Prostate gland (tissue), 2 donors: ENCODE measurements around the gene RAI2. TPM values are rescaled to one million over a fixed set of nuclear protein-coding genes. Genes with fewer than 3 reads are reported as not detected.

Experiments used
- DNase-seq: peaks from one replicate; pipeline ENCODE4 v3.0.0-alpha.2; 2019; ENCODE audit warnings: low spot score
- H3K27ac ChIP-seq, 2 donors: fragments of 200-600 bp; sonication (generic); 2 replicates each; pipeline ENCODE4 v1.5.1; 2017 to 2019
- H3K27me3 ChIP-seq: fragments of 200-600 bp; sonication (generic); replicated peaks from 2 replicates; pipeline ENCODE4 v1.5.1; 2019; ENCODE audit not compliant: insufficient read depth
- H3K36me3 ChIP-seq, 2 donors: fragments of 200-600 bp; sonication (generic); 1 replicate in 1 of 2; 2 replicates in 1 of 2; pipeline versions ENCODE4 v1.5.1 to v1.8.1; 2017 to 2019
- H3K4me1 ChIP-seq: fragments of 200-600 bp; sonication (generic); replicated peaks from 2 replicates; pipeline ENCODE4 v1.5.1; 2019
- H3K4me3 ChIP-seq, 2 donors: fragments of 200-600 bp; sonication (generic); 2 replicates each; pipeline ENCODE4 v1.5.1; 2017 to 2019
- H3K9me3 ChIP-seq: fragments of 200-600 bp; sonication (generic); 2 replicates; pipeline ENCODE4 v1.5.1; 2017
- CTCF ChIP-seq, 4 experiments: fragments of 200-600 bp in 2 of 4; fragments of 450-650 bp in 2 of 4; sonication (generic) in 2 of 4; IDR thresholded peaks; 1 replicate in 3 of 4; 2 replicates in 1 of 4; pipeline ENCODE4 v1.5.1; 2016 to 2019; ENCODE audit warnings: antibody characterized with exemption in 4 of 4, mild to moderate bottlenecking in 2 of 4, moderate library complexity in 2 of 4
- POLR2A ChIP-seq: fragments of 450-650 bp; IDR thresholded peaks from one replicate; pipeline ENCODE4 v1.6.1; 2016; ENCODE audit warnings: antibody characterized with exemption, mild to moderate bottlenecking
- POLR2AphosphoS5 ChIP-seq: sonication (generic); formaldehyde crosslinking; IDR thresholded peaks from one replicate; pipeline ENCODE4 v1.6.1; 2017; ENCODE audit warnings: antibody characterized with exemption
- WGBS: methylation state at CpG from one replicate; pipeline ENCODE4 v1.1.5; 2018; 5-methylcytosine and 5-hydroxymethylcytosine counted together
- intact Hi-C: fragments of 100-400 bp; cut with DNase I; formaldehyde crosslinking; loops from one replicate; pipeline ENCODE4 v1.14.2; 2022
- total RNA-seq, 2 donors: library from RNA; depleted of rRNA; stranded (reverse); fragments of >200 nt; gene quantifications; one replicate each; pipeline ENCODE4 v1.1.0, GENCODE V29; 2016

Gene RAI2
- total RNA-seq, 2 donors from 2014 or later = 11.5 to 19.1 TPM

- WGBS = 0% methylated on average over 2 of the region's 2 CpGs
- no peaks in the 10 kb centered on the region for H3K4me1 ChIP-seq
- no peak for DNase-seq
- TF ChIP-seq POLR2A = no peak
- TF ChIP-seq CTCF (IDR thresholded peaks at IDR 0.05) = no peak
- no peak for TF ChIP-seq POLR2AphosphoS5
- no peak overlapping the region for H3K4me3 ChIP-seq
- no peaks in the 10 kb centered on the region for H3K27me3 ChIP-seq
- H3K9me3 ChIP-seq = no peaks in the 10 kb centered on the region
- no peaks in the 10 kb centered on the region for H3K36me3 ChIP-seq
- no peak overlapping the region for H3K27ac ChIP-seq
- intact Hi-C loops = no loop called here
These were observed 82.1 kb downstream of the RAI2 start for GRCh38 chrX:17778997-17779396.

GRCh38 chrX:17774053-17774452 is 87.0 kb downstream of the RAI2 start:
- DNase-seq = no peak
- H3K27me3 ChIP-seq = no peaks in the 10 kb centered on the region
- 94% methylated on average over 1 of the region's 1 CpG for WGBS
- H3K27ac ChIP-seq = no peak overlapping the region
- no peaks in the 10 kb centered on the region for H3K9me3 ChIP-seq
- no peak overlapping the region for H3K4me3 ChIP-seq
- intact Hi-C loops = no loop called here
- TF ChIP-seq POLR2A (no peak), POLR2AphosphoS5 (no peak), CTCF (IDR thresholded peaks at IDR 0.05) (no peak)
- no peaks in the 10 kb centered on the region for H3K4me1 ChIP-seq
- no peaks in the 10 kb centered on the region for H3K36me3 ChIP-seq

GRCh38 chrX:17773221-17773876 is 87.7 kb downstream of the RAI2 start:
- Histone ChIP-seq H3K9me3 (no peaks in the 10 kb centered on the region), H3K27ac (no peak overlapping the region), H3K4me3 (no peak overlapping the region), H3K4me1 (no peaks in the 10 kb centered on the region), H3K27me3 (no peaks in the 10 kb centered on the region), H3K36me3 (no peaks in the 10 kb centered on the region)
- TF ChIP-seq CTCF (IDR thresholded peaks at IDR 0.05) (no peak), POLR2AphosphoS5 (no peak), POLR2A (no peak)
- 85% methylated on average over 8 of the region's 8 CpGs for WGBS
- intact Hi-C loops = no loop called here
- DNase-seq = no peak

GRCh38 chrX:17769701-17770269 is 91.3 kb downstream of the RAI2 start:
- Histone ChIP-seq H3K4me1 (no peaks in the 10 kb centered on the region), H3K27me3 (no peaks in the 10 kb centered on the region), H3K9me3 (no peaks in the 10 kb centered on the region), H3K36me3 (no peaks in the 10 kb centered on the region), H3K4me3 (no peak overlapping the region), H3K27ac (no peak overlapping the region)
- WGBS = 82% methylated on average over 3 of the region's 3 CpGs
- TF ChIP-seq POLR2A (no peak), CTCF (IDR thresholded peaks at IDR 0.05) (no peak), POLR2AphosphoS5 (no peak)
- intact Hi-C loops = no loop called here
- DNase-seq = no peak

GRCh38 chrX:17768997-17769396 is 92.1 kb downstream of the RAI2 start:
- H3K4me3 ChIP-seq = no peak overlapping the region
- WGBS = 41% methylated on average over 5 of the region's 5 CpGs
- H3K4me1 ChIP-seq = no peaks in the 10 kb centered on the region
- no peak overlapping the region for H3K27ac ChIP-seq
- TF ChIP-seq CTCF (IDR thresholded peaks at IDR 0.05) (no peak), POLR2AphosphoS5 (no peak), POLR2A (no peak)
- intact Hi-C loops = no loop called here
- no peaks in the 10 kb centered on the region for H3K36me3 ChIP-seq
- DNase-seq = no peak
- no peaks in the 10 kb centered on the region for H3K9me3 ChIP-seq
- H3K27me3 ChIP-seq = no peaks in the 10 kb centered on the region
